HFF-Myc (cell line): ENCODE results near the gene PCSK6.

Experiments used
- DNase-seq: peaks from one replicate; pipeline ENCODE4 v3.0.0-alpha.2; 2011; ENCODE audit warnings: low read depth; ENCODE audit errors: extremely low read depth
- H3K4me3 ChIP-seq: replicated peaks from 2 replicates; pipeline ENCODE4 v1.5.1; 2011; ENCODE audit warnings: low read depth, mild to moderate bottlenecking, control low read depth, low read length
- CTCF ChIP-seq: IDR thresholded peaks from 2 replicates; pipeline ENCODE4 v1.5.1; 2012; ENCODE audit warnings: mild to moderate bottlenecking, low read depth, low read length, control low read depth; ENCODE audit errors: missing control alignments

PCSK6 gene

DNA sequence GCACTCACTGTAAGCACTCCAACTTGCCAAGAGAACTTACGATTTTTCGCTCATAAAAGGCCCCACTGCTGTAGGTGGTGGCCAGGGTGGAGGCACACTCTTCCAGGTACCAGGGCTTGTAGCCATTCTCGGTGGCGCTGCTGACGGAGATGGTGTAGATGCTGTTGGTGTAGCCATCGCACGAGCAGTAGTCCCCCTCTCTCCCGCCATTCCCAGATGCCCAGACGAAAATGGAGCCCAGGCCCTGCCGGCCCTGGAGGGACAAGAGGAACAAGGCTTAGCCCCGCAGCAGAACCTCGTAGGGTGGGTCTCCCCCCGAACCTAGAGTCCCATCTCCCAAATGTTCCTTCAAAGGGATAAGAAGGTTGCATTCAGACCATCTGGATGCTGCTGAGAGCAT lies 96.3 kb downstream of the PCSK6 start:
- no peak for TF ChIP-seq CTCF
- no peak for DNase-seq

DNA sequence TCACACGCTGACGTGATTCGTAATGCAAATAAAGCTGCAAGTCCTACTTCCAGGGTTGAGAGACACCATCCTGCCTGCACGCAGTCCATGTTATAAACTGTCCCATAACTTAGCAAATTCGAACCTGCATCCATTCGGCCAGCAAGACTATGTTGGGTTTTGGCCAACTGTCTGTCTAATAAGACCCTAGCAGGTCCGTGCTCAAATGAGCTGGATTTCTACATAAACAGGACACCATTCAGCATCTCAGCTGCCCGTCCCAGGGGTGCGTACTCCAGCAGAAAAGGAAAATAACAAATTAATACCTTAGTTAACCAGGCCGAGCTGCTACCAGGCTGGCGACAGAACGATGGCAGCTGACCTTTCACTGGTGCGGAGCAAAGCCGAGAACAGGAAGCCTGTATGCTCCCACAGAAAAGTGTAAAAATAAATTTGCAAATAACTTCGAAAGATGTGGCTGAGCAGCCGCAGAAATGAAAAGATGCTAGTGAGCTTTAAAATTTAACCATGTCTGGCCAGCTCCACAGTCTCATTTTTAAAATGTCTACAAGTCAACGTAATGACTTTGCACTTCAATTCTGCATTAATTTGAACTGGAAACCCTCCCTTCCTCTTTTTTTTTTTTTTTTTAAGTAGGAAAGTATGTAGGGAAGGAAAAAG lies 97.4 kb downstream of the PCSK6 start:
- H3K4me3 ChIP-seq = no peak overlapping the region
- DNase-seq = no peak
- no peak for TF ChIP-seq CTCF

More for the DNA sequence above, 96.3 kb downstream of the PCSK6 start:
- H3K4me3 ChIP-seq = no peak overlapping the region

- no peak for DNase-seq
- H3K4me3 ChIP-seq = no peak overlapping the region
- no peak for TF ChIP-seq CTCF
Observed at GRCh38 chr15:101391431-101391830, 98.1 kb downstream of the PCSK6 start.

DNA sequence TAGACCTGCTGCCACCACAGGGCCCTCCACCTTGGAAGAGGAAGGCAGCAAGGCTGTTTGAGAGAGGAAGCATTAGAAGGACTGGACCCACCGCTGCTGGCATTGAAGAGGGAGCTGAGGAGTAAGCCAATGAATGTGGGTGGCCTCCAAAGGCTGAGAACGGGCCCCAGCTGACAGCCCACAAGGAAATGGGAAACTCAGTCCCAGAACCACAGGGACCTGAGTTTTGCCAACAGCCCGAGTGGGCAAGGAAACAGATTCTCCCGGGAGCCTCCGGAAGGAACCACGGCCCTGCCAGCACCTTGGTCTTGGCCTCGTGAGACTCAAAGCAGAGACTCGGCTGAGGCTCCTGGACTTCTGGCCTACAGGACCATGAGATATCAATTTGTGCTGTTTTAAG lies 99.0 kb downstream of the PCSK6 start:
- H3K4me3 ChIP-seq = no peak overlapping the region
- no peak for TF ChIP-seq CTCF
- no peak for DNase-seq

- DNase-seq = no peak
- no peak overlapping the region for H3K4me3 ChIP-seq
- TF ChIP-seq CTCF = no peak
Observed at GRCh38 chr15:101390060-101390459, 99.4 kb downstream of the PCSK6 start.

DNA sequence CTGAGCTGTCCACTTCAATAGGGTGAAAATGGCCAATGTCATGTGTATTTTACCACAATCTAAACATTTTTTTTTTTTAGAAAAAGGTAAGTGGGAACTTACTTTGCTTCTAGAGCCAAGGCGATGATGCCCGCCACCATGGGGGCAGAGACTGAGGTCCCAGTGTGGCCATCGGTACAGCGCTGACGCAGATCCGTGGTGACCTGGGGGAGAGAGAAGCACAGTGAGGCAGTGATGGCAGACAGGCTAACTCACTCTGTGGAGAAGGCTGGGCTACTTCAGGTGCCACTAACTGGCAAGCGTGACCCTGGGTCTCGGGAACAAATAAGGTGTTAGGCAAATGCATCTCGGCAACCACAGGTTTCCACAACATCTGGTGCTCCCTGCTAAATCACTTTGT lies 100.1 kb downstream of the PCSK6 start:
- H3K4me3 ChIP-seq = no peak overlapping the region
- TF ChIP-seq CTCF = no peak
- no peak for DNase-seq

GRCh38 chr15:101388046-101388445 lies 101.5 kb downstream of the PCSK6 start:
- DNase-seq = no peak
- no peak overlapping the region for H3K4me3 ChIP-seq
- no peak for TF ChIP-seq CTCF
